ENCODE results near the gene CD226. TPM values are rescaled to one million over a fixed set of nuclear protein-coding genes. Genes with fewer than 3 reads are reported as not detected.
"Not testable (repeated sequence)": the region's sequence is repeated elsewhere in the genome, so short reads cannot be mapped to it uniquely, and the experiment has no call there.

CD226 gene
- total RNA-seq, 2 experiments from 2014 or later = 47.6 to 52.2 TPM

DNA sequence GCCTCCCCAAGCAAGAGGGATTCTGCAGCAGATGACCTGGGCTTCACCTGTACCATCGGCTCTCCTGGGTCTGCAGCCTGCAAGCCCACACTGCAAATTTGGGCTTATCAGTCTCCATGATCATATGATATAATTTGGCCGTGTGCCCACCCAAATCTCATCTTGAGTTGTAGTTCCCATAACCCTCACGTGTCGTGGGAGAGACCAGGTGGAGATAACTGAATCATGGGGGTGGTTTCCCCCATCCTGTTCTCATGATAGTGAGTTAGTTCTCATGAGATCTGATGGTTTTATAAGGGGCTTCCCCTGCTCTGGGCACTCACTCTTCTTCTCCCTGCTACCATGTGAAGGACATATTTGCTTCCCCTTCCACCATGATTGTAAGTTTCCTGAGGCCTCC is 7.9 kb downstream of the CD226 start:
- POLR2A ChIA-PET; DNase-seq; ATAC-seq; H3K4me3 Mint-ChIP-seq; H3K27me3 Mint-ChIP-seq (ENCODE audit: low read depth); H3K27ac Mint-ChIP-seq: not testable (repeated sequence)
- H3K36me3 Mint-ChIP-seq (ENCODE audit: low read depth) = peaks cover 79% of the 10 kb centered on the region
- H3K9me3 Mint-ChIP-seq (ENCODE audit: insufficient read depth) = peaks cover 22% of the 10 kb centered on the region
- CTCF ChIA-PET = interaction anchor here (1.1 kb wide), 1 partner anchor 134 kb away, joined by 3 read pairs; no protein-coding TSS in a partner anchor
- peaks cover 54% of the 10 kb centered on the region for H3K4me1 Mint-ChIP-seq (ENCODE audit: low read depth)

DNA sequence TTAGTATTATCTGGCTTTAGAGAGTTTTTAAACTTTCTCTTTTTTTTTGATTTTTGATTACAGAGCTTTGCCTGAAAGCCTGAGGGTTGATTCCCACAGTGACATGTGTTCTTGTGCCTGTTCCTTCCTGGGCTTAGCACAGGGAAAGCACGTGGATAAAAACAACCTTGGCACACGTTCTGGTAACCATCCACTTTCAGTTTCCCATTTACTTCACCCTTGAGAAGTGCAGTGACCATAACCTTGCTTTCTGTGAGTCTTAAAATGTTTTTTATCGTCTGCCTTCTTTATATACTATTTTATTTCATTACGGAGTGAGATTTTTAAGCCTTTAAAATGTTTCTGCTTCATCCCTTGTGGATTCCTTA is 11.5 kb downstream of the CD226 start:
- peaks cover 20% of the 10 kb centered on the region for H3K4me1 Mint-ChIP-seq (ENCODE audit: low read depth)
- ChIA-PET CTCF (interaction anchor here (1.2 to 4.1 kb wide), 3 partner anchors 10 to 38 kb away, joined by 4 to 33 read pairs (median 26); partner anchors contain the start of gene CD226), POLR2A (interaction anchor here (1.3 to 3.4 kb wide), 8 partner anchors 8 to 41 kb away, joined by 3 to 29 read pairs (median 10); partner anchors contain the start of gene CD226)
- DNase-seq (no peak), ATAC-seq (peak; percentile 34)
- no peaks in the 10 kb centered on the region for H3K27me3 Mint-ChIP-seq (ENCODE audit: low read depth)
- H3K36me3 Mint-ChIP-seq (ENCODE audit: low read depth) = peaks cover 49% of the 10 kb centered on the region
- H3K27ac Mint-ChIP-seq = no peak overlapping the region
- no peak overlapping the region for H3K4me3 Mint-ChIP-seq
- H3K9me3 Mint-ChIP-seq (ENCODE audit: insufficient read depth) = peaks cover 9% of the 10 kb centered on the region

DNA sequence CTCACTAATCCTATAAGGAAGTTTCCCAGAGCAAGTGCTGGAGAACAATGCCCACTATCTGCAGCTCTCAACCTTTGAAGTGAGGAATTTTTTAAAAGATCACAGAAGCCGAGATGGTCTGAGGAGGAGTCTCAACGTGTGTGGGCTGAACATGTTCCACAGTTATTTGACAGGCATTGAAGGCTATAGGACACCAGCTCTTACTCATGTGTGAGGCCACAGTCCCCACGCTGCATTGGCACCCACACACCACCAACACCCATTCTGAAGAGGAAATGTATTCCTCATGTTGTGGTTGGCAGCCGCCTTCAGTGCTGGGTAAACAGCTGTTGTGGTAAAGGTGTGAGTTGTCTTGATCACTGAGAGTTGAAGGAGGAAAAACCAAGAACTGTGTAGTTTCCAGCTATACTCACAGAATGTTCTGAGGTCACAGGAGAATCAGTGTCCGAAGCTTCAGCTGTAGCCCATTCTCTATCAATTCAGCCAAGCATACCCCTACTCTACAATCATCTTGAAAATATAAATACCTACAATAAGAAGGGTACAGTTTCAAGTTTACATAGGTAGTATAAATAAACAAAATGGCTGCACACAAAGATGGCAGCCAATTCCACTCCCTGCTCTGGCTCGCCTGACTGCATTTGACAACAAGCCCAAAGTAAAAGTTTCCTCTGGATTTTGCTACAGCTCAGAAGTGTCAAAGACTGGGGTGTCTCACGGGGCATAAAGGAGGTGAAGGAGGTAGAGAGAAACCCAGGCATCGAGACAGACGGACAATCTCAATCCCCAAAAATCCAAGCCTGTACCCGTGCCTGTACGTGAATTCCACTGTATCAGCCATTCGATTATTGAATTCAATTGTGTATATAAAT is 12.1 kb downstream of the CD226 start:
- ChIA-PET POLR2A (interaction anchor here (1.0 to 3.4 kb wide), 12 partner anchors 9 to 48 kb away, joined by 3 to 29 read pairs (median 5); partner anchors contain the start of gene CD226), CTCF (interaction anchor here (0.7 to 4.1 kb wide), 8 partner anchors 10 to 152 kb away, joined by 3 to 33 read pairs (median 4); partner anchors contain the start of gene CD226)
- Mint-ChIP-seq H3K27me3 (ENCODE audit: low read depth) (no peaks in the 10 kb centered on the region), H3K4me1 (ENCODE audit: low read depth) (peaks cover 16% of the 10 kb centered on the region), H3K27ac (no peak overlapping the region), H3K9me3 (ENCODE audit: insufficient read depth) (peaks cover 9% of the 10 kb centered on the region), H3K36me3 (ENCODE audit: low read depth) (peaks cover 48% of the 10 kb centered on the region), H3K4me3 (no peak overlapping the region)
- ATAC-seq (peak; percentile 96), DNase-seq (peak; percentile 90)

DNA sequence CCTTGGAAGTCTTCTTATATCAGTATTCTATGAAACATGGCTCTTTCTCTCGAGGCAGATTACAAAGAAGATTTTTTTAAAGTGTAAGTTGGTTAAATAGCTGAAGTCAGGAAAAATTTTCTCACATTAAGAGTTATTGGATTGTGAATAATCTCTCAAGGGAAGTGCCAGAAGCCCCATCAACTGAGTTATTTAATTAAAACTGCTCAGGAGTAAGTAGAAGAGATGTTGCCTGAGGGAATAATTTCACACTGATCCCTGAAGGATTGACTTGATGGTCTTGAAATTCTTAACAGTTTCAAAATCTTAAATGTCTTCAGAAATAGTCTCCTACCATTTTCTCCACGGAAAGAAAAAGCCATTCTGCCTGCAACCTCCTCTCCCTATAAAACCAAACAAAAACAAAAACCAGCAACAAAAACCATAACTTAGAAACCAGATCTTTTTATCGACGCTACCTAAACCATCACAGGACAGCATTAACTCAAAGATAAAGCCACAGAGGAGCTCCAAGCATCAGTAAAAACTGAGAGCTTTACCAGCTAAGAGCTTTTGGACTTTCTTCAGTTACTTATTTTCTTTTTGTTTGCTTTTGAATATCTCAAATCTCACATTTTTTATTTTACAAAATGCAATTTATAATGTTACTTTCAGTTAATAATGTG is 12.9 kb downstream of the CD226 start:
- Mint-ChIP-seq H3K4me1 (ENCODE audit: low read depth) (peaks cover 8% of the 10 kb centered on the region), H3K36me3 (ENCODE audit: low read depth) (peaks cover 48% of the 10 kb centered on the region), H3K27ac (no peak overlapping the region), H3K4me3 (no peak overlapping the region), H3K9me3 (ENCODE audit: insufficient read depth) (peaks cover under 1% of the 10 kb centered on the region), H3K27me3 (ENCODE audit: low read depth) (no peaks in the 10 kb centered on the region)
- no peak for DNase-seq
- no peak for ATAC-seq
- ChIA-PET CTCF (interaction anchor here (0.7 to 4.1 kb wide), 9 partner anchors 8 to 153 kb away, joined by 3 to 33 read pairs (median 4); partner anchors contain the start of gene CD226), POLR2A (interaction anchor here (1.0 to 3.4 kb wide), 13 partner anchors 10 to 47 kb away, joined by 3 to 29 read pairs (median 5); partner anchors contain the start of gene CD226)

DNA sequence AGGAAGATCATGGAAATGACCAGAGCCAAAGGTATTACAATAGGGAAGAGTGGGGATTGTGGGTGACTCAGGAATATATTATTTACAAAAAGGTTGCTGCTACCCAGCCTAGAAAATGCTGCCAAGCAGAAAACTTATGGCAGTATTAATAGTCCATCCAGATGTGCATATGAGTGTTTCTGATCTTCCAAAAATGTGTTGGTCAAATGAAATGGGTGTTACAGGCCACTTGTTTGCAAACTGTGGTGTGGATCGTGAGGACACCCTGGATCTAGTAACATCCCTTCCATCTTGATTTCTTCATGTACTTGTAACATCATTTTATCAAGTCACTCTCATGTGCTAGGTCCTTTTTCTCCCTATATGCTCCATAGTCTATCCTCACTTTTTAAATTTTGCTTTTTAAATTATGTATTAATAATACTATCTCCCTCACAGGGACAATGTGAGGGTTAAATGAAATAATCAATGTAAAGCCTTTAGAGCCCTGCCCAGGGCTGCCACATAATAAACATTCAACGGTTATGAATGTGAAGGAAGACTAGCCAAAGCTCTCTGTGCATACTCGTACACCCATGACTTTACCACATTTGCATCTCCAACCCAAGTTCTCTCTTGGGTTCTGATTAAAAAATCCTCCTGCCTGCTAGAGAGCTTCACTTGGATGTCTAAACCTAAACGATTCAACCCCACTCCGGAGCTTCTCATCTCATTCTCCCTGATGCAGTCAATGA is 18.5 kb downstream of the CD226 start:
- Mint-ChIP-seq H3K9me3 (ENCODE audit: insufficient read depth) (no peaks in the 10 kb centered on the region), H3K27me3 (ENCODE audit: low read depth) (no peaks in the 10 kb centered on the region), H3K27ac (no peak overlapping the region), H3K4me1 (ENCODE audit: low read depth) (peaks cover 2% of the 10 kb centered on the region), H3K4me3 (no peak overlapping the region), H3K36me3 (ENCODE audit: low read depth) (peaks cover 59% of the 10 kb centered on the region)
- ATAC-seq (no peak), DNase-seq (no peak)
- ChIA-PET POLR2A (no interaction called here), CTCF (interaction anchor here (1.3 kb wide), 1 partner anchor 28 kb away, joined by 3 read pairs; no protein-coding TSS in a partner anchor)

DNA sequence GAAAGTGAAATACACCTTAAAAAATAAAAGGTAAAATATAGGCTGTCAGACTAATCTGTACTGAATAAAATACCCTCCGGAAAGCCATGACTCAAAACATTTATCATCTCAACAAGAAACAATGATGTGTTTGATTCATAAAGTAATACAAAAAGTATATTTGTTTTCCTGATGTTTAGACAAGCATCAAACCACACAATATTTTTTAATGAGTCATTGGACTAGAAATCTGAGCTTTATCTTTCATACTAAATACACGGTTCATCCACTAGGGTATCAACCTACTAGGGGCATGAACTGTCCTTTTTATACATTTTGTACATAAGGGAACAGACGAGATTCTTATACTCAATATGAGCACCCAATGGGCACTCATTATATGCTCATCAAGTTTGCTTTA is 31.3 kb downstream of the CD226 start:
- H3K4me3 Mint-ChIP-seq = no peak overlapping the region
- ATAC-seq (no peak), DNase-seq (no peak)
- no peaks in the 10 kb centered on the region for H3K27me3 Mint-ChIP-seq (ENCODE audit: low read depth)
- ChIA-PET CTCF (interaction anchor here (2.6 kb wide), 1 partner anchor 11 kb away, joined by 9 read pairs; no protein-coding TSS in a partner anchor), POLR2A (no interaction called here)
- H3K4me1 Mint-ChIP-seq (ENCODE audit: low read depth) = peaks cover 18% of the 10 kb centered on the region
- H3K9me3 Mint-ChIP-seq (ENCODE audit: insufficient read depth) = no peaks in the 10 kb centered on the region
- H3K36me3 Mint-ChIP-seq (ENCODE audit: low read depth) = peaks cover 61% of the 10 kb centered on the region
- no peak overlapping the region for H3K27ac Mint-ChIP-seq

DNA sequence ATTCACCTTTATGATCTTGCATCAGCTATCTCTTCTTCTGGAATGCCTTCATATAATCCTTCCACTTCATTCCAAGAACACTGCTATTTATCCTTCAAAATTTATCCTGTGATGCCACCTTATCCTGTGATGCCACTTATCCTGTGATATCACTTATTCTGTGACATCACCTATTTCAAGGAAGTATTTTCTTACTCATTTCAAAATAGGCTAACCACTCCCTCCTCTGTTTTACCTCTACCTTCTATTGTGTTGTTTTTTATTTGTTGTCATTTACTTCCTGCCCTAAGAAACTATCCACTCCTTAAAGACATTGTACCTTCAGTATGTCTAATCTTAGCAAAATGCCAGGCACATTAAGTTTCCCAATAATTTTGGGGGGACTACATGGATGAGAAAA is 38.8 kb downstream of the CD226 start:
- Mint-ChIP-seq H3K27ac (peak overlapping the region; percentile 13), H3K27me3 (ENCODE audit: low read depth) (no peaks in the 10 kb centered on the region), H3K36me3 (ENCODE audit: low read depth) (peaks cover 58% of the 10 kb centered on the region), H3K9me3 (ENCODE audit: insufficient read depth) (peaks cover 4% of the 10 kb centered on the region), H3K4me1 (ENCODE audit: low read depth) (peaks cover 32% of the 10 kb centered on the region), H3K4me3 (no peak overlapping the region)
- DNase-seq = no peak
- no peak for ATAC-seq
- ChIA-PET POLR2A (no interaction called here), CTCF (interaction anchor here (1.2 to 1.8 kb wide), 2 partner anchors 10 to 11 kb away, joined by 4 to 9 read pairs; no protein-coding TSS in a partner anchor)

DNA sequence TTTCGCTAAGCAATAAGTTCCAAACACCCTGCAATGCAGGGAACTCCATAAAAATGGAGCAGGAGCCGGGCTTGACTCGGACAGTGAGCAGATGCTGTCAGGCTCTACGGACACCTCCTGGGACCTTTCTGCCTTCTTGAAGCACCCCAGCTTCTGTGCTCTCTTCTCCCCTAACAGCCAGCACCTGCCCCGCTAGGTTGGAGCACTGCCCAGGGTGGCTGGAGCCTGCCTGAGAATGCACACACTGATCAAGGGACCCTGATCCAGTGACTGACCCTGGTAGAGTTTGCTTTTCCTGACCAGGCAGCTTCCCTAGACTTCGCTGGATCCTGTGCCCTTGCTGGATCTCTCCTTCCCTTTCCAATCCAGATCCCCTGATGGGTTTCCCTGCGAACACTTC is 40.9 kb downstream of the CD226 start:
- ATAC-seq (no peak), DNase-seq (no peak)
- H3K9me3 Mint-ChIP-seq (ENCODE audit: insufficient read depth) = peaks cover 4% of the 10 kb centered on the region
- CTCF ChIA-PET = no interaction called here
- no peaks in the 10 kb centered on the region for H3K27me3 Mint-ChIP-seq (ENCODE audit: low read depth)
- POLR2A ChIA-PET = no interaction called here
- no peak overlapping the region for H3K4me3 Mint-ChIP-seq
- H3K4me1 Mint-ChIP-seq (ENCODE audit: low read depth) = peaks cover 29% of the 10 kb centered on the region
- no peak overlapping the region for H3K27ac Mint-ChIP-seq
- H3K36me3 Mint-ChIP-seq (ENCODE audit: low read depth) = peaks cover 62% of the 10 kb centered on the region

DNA sequence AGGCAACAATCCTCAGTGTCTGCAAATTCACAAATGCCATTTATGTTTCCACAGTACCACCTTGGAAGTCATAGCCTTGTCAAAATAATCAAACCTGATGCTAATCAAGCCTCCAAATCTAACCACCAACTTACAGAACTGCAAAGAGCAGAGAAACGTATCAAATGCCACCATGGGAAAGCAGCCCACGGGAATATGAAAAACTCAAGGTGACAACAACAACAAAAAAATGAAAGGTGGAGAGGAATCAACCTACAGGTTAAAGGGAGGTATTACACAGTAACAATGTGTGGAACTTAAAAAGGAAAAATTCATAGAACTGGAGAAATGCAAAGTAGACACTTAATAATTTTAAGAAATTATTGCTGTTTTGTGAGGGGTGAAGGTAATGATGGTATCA is 46.7 kb downstream of the CD226 start:
- CTCF ChIA-PET = interaction anchor here (1.2 to 1.5 kb wide), 4 partner anchors 10 to 67 kb away, joined by 3 to 4 read pairs (median 3); no protein-coding TSS in a partner anchor

DNA sequence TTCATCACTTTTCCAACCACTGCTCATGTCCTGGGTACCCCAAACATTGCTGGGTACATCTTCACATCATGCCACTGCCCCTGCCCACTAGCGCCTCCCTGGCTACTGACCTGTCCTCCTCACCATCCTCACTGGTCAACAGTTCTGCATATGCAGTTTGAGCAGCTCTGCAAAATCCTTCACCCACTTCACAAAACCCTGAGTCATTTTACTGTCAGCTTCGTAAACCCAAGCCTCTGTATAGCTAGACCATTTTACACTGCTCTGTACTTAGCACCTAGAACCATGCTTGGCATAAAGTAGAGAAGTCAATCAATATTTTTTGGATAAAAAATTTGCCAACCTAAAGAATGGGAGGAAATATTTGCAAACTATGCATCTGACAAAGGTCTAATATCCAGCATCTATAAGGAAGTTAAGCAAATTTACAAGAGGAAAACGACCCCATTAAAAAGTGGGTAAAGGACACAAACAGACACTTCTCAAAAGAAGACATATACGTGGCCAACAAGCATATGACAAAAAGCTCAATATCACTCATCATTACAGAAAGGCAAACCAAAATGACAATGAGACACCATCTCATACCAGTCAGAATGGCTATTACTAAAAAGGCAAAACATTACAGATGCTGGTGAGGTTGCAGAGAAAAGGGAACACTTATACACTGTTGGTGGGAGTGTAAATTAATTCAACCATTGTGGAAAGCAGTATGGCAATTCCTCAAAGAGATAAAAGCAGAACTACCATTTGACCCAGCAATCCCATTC is 48.3 kb downstream of the CD226 start:
- peak overlapping the region; percentile 64 for H3K27ac Mint-ChIP-seq
- H3K4me3 Mint-ChIP-seq = peak overlapping the region; percentile 5
- DNase-seq; ATAC-seq; H3K9me3 Mint-ChIP-seq (ENCODE audit: insufficient read depth); H3K27me3 Mint-ChIP-seq (ENCODE audit: low read depth): not testable (repeated sequence)
- peaks cover 57% of the 10 kb centered on the region for H3K4me1 Mint-ChIP-seq (ENCODE audit: low read depth)
- peaks cover 62% of the 10 kb centered on the region for H3K36me3 Mint-ChIP-seq (ENCODE audit: low read depth)
- POLR2A ChIA-PET = interaction anchor here (0.6 to 3.4 kb wide), 6 partner anchors 10 to 194 kb away, joined by 3 to 29 read pairs (median 12); no protein-coding TSS in a partner anchor
- CTCF ChIA-PET = interaction anchor here (0.6 to 4.1 kb wide), 8 partner anchors 9 to 262 kb away, joined by 3 to 26 read pairs (median 7); no protein-coding TSS in a partner anchor

More for the DNA sequence above, 46.7 kb downstream of the CD226 start:
- H3K27ac Mint-ChIP-seq = no peak overlapping the region
- H3K36me3 Mint-ChIP-seq (ENCODE audit: low read depth) = peaks cover 53% of the 10 kb centered on the region
- no peak overlapping the region for H3K4me3 Mint-ChIP-seq
- POLR2A ChIA-PET = no interaction called here
- no peaks in the 10 kb centered on the region for H3K27me3 Mint-ChIP-seq (ENCODE audit: low read depth)
- no peaks in the 10 kb centered on the region for H3K9me3 Mint-ChIP-seq (ENCODE audit: insufficient read depth)
- no peak for DNase-seq
- peaks cover 45% of the 10 kb centered on the region for H3K4me1 Mint-ChIP-seq (ENCODE audit: low read depth)
- ATAC-seq = no peak
